ENCODE measurements around the gene CYB561D1.

CYB561D1 gene

GRCh38 chr1:109482242-109482641 is 11.7 kb upstream of the CYB561D1 start:
- DNase-seq: no peak

- no peak for DNase-seq
Observed at GRCh38 chr1:109482791-109483671, 10.9 kb upstream of the CYB561D1 start.

GRCh38 chr1:109483672-109484518 is 10.0 kb upstream of the CYB561D1 start, which contains the start of gene ATXN7L2:
ATXN7L2 (plus strand) TSS chr1:109483905; CDS start chr1:109483954, 49 bp downstream.
- peak; percentile 89 for DNase-seq

GRCh38 chr1:109484519-109484975 is 9.3 kb upstream of the CYB561D1 start:
- peak; percentile 5 for DNase-seq

- DNase-seq: no peak
Observed at GRCh38 chr1:109485001-109485400, 8.9 kb upstream of the CYB561D1 start.

GRCh38 chr1:109487261-109487660 is 6.6 kb upstream of the CYB561D1 start:
- no peak for DNase-seq

- no peak for DNase-seq
Observed at GRCh38 chr1:109488201-109488600, 5.7 kb upstream of the CYB561D1 start.

GRCh38 chr1:109488696-109489095 is 5.2 kb upstream of the CYB561D1 start:
- DNase-seq: no peak

GRCh38 chr1:109490029-109490933 is 3.6 kb upstream of the CYB561D1 start:
- DNase-seq: peak; percentile 80

GRCh38 chr1:109490934-109491302 is 3.0 kb upstream of the CYB561D1 start:
- no peak for DNase-seq

- no peak for DNase-seq
Observed at GRCh38 chr1:109491372-109491771, 2.5 kb upstream of the CYB561D1 start.

GRCh38 chr1:109492779-109493178 is 1.1 kb upstream of the CYB561D1 start:
- DNase-seq: no peak

- no peak for DNase-seq
Observed at GRCh38 chr1:109493227-109493626, 667 bp upstream of the CYB561D1 start.

GRCh38 chr1:109495738-109496137 is 1.8 kb downstream of the CYB561D1 start:
- no peak for DNase-seq

GRCh38 chr1:109497449-109498160 is 3.7 kb downstream of the CYB561D1 start:
- DNase-seq: no peak

GRCh38 chr1:109498161-109498801 is 4.4 kb downstream of the CYB561D1 start:
- DNase-seq: peak; percentile 21

- no peak for DNase-seq
Observed at GRCh38 chr1:109499081-109499480, 5.2 kb downstream of the CYB561D1 start.

GRCh38 chr1:109499661-109500536 is 6.0 kb downstream of the CYB561D1 start:
- DNase-seq: peak; percentile 70

- DNase-seq: no peak
Observed at GRCh38 chr1:109500941-109501381, 7.1 kb downstream of the CYB561D1 start.
